ENCODE measurements around the gene MRM1.

DNA sequence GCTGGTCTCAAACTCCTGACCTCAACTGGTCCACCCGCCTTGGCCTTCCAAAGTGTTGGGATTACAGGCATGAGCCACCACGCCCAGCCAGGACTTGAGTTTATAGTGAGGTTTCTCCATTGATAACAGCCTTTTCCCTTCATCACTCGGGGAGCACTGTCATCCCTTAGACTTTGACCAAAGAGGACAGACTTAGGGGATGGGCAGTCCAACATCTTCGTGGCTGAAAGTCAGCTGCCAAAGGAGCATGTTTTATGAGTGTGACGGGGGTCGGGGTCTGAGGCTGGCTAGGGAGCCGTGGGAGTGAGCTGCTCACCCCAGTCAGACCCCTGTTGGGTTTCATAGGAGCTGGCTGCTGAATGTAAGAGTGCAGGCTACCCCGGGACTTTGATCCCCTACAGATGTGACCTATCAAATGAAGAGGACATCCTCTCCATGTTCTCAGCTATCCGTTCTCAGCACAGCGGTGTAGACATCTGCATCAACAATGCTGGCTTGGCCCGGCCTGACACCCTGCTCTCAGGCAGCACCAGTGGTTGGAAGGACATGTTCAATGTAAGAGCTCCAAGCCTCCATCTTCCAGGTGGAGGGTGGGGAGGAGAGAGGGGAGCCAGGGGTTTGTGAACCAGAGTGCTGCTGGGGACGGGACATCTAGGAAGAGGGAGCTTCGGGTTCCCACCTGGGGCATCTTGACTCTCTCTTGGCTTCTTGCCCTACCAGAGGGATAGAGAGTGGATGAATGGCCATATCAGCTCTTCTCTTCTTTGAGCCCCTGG is 6.6 kb upstream of the MRM1 start:
- no peak for TF ChIP-seq POLR2A (IDR thresholded peaks at IDR 0.05)
- TF ChIP-seq, protein P1, sequence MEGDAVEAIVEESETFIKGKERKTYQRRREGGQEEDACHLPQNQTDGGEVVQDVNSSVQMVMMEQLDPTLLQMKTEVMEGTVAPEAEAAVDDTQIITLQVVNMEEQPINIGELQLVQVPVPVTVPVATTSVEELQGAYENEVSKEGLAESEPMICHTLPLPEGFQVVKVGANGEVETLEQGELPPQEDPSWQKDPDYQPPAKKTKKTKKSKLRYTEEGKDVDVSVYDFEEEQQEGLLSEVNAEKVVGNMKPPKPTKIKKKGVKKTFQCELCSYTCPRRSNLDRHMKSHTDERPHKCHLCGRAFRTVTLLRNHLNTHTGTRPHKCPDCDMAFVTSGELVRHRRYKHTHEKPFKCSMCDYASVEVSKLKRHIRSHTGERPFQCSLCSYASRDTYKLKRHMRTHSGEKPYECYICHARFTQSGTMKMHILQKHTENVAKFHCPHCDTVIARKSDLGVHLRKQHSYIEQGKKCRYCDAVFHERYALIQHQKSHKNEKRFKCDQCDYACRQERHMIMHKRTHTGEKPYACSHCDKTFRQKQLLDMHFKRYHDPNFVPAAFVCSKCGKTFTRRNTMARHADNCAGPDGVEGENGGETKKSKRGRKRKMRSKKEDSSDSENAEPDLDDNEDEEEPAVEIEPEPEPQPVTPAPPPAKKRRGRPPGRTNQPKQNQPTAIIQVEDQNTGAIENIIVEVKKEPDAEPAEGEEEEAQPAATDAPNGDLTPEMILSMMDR (IDR thresholded peaks at IDR 0.05): no peak

Data from lower leg skin (tissue), 3 donors.